ENCODE measurements around the gene ATP9B.
A peak's percentile ranks its signal among the peaks of the same experiment; 100 is the strongest.

The ATP9B gene, protein sequence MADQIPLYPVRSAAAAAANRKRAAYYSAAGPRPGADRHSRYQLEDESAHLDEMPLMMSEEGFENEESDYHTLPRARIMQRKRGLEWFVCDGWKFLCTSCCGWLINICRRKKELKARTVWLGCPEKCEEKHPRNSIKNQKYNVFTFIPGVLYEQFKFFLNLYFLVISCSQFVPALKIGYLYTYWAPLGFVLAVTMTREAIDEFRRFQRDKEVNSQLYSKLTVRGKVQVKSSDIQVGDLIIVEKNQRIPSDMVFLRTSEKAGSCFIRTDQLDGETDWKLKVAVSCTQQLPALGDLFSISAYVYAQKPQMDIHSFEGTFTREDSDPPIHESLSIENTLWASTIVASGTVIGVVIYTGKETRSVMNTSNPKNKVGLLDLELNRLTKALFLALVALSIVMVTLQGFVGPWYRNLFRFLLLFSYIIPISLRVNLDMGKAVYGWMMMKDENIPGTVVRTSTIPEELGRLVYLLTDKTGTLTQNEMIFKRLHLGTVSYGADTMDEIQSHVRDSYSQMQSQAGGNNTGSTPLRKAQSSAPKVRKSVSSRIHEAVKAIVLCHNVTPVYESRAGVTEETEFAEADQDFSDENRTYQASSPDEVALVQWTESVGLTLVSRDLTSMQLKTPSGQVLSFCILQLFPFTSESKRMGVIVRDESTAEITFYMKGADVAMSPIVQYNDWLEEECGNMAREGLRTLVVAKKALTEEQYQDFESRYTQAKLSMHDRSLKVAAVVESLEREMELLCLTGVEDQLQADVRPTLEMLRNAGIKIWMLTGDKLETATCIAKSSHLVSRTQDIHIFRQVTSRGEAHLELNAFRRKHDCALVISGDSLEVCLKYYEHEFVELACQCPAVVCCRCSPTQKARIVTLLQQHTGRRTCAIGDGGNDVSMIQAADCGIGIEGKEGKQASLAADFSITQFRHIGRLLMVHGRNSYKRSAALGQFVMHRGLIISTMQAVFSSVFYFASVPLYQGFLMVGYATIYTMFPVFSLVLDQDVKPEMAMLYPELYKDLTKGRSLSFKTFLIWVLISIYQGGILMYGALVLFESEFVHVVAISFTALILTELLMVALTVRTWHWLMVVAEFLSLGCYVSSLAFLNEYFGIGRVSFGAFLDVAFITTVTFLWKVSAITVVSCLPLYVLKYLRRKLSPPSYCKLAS

DNA sequence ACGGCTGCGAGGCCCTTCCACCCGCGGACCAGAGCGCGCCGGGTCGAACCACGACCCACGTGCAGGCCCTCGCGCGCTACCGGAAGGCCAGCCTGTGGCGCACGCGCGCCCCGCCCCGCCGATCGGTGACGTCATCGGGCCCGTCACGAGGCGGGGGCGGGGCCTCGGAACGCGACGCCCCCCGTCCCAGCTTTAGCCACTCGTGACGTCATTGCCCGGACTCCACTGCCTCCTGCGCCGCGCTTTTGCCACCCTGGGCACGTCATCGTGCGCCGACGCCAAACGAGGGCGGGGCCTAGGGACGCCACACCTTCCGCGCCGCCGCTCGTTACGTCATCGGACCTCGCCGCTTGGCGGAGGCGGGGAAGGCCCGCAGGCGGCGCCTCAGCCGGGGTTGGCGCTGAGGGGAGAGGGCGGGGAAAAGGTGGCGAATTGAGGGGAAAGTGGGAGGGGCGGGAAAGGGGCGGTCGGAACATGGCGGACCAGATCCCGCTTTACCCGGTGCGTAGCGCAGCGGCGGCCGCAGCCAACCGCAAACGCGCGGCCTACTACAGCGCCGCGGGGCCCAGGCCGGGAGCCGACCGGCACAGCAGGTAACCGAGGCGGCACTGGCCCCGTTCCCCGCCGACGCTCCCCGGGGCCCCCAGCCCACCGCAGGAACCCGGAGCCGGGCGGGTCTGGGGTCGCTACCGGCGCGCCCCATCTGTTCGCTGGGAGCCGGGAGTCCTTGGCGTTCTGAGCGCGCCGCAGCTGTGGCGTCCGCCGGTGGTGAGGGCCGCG is at the start of gene ATP9B:
TSS of gene ATP9B (plus strand) at position 458 of the 780 bp plus-strand sequence. CDS start at position 475, 17 bp downstream.
- peak; percentile 84 for DNase-seq (ENCODE audit: low read depth)

DNA sequence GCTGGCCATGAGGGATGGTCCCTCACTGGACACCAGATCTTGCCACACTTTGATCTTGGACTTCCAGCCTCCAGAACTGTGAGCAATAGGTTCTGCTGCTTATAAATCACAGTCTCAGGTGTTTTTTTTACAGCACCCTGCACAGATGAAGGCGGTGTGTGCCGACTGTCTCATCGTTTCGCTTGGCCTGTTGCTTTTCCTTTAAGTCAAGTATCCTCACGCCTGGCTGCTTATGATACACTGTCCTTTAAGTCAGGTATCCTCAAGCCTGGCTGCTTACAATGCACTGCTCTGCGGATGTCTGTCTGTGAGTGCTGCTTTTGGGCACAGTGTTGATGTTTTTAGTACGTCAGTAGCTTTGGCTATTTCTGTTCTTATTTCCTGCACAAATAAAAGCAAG is 49.3 kb upstream of the ATP9B start:
- no peak for DNase-seq (ENCODE audit: low read depth)

DNA sequence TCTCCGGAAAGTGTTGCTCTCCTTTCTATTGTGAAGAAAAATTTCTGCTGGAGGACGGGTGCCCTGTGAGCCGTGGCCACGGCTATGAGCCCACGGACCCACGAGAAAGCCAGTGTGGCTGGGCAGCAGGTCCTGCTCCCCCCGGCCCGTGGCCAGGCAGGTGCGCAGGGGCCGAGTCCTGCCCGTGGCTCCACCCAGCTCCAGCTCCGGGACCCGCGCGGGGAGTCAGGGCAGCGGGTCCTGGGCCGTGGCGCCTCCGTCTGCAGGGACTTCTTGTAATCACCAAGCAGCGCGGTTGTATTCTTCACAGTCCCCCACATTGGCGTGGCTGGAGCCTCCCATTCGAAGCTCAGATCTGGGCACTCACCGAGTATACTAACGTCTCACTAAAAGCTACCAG is 46.6 kb upstream of the ATP9B start:
- DNase-seq (ENCODE audit: low read depth): no peak

DNA sequence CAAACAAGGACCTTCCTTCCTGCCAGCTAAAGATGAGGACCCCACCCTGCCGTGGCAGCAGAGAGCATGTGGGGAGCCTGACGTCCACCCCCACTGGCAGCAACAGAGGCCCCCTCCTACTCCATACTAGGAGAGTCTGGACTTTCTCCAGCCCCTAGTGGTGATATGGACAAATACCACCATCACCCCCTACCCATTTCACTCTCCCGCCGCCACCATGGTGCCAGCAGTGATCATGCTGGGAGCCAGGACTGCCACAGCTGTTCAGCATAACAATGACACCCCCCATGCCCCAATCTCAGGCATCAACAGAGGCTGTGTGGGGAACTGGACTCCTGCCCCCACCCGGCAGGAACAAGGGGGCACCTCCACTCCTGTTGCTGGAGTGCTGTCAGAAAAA is 42.7 kb upstream of the ATP9B start:
- no peak for DNase-seq (ENCODE audit: low read depth)

DNA sequence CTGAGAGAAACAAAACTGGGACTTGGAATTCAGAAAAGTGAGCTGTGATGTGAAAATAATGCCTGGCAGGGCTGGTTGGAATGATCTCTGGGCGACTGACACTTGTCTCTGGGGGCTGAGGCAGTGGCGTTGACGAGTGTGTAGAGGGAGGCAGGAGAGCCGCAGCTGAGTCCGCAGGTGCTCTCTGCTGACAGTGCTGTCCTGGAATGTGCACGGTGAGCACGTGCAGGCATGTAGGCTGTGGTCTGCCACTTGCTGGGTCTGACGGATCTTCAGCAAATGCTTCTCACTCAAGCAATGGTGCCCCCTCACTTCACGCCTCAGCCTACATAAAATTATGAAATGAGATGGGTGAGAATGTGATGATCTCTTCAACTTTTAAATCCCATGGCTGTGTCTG is 38.5 kb upstream of the ATP9B start:
- DNase-seq (ENCODE audit: low read depth): no peak

DNA sequence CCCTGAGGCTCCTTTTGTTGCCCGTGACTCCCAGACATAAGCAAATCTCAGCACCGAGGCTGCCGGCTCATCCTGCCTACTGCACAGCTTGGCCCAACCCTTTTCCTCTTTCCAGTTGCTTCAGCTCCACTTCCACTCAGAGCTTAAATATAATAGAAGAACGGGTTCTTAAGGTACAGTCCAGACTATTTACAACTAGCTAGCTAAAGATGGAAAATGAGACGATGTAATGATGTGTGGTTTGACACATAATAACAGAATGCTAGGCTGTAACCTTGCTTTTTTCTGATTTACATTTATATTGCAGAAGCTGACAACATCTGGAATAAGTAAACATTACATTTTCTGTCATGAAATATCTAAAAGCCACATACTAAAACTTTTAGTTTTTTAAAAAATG is 26.9 kb upstream of the ATP9B start:
- no peak for DNase-seq (ENCODE audit: low read depth)

DNA sequence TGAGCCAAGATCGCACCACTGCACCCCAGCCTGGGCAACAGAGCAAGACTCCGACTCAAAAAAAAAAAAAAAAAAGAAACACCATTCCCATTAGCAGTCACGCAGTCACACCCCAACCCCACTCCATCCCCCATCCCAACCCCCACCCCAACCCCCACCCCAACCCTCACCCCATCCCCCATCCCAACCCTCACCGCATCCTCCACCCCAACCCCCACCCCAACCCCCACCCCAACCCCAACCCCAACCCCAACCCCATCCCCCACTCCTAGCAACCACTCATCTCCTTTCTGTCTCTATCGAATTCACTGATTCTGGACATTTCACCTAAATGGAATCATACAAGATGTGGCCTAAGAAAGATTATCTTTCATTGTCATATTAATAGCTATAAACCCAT is 25.9 kb upstream of the ATP9B start:
- DNase-seq (ENCODE audit: low read depth): no peak

DNA sequence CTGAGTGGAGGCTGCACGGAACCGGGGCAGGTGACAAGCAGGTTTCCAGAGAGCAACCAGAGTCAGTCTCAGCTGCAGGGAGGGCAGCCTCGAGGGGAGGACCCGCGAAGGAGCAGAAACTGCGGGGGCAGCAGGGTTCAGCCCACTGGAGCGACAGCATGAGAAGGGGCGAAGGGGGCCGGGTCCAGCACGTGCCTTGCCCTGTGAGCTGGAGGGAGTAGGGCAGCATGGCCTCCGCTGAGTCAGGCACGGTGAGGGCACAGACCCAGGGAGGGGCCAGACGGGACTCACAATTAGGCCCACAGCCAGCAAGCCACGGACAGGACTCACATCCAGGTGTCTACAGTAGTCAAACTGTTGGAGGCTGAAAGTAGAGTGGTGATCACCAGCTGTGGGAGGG is 22.7 kb upstream of the ATP9B start:
- no peak for DNase-seq (ENCODE audit: low read depth)

DNA sequence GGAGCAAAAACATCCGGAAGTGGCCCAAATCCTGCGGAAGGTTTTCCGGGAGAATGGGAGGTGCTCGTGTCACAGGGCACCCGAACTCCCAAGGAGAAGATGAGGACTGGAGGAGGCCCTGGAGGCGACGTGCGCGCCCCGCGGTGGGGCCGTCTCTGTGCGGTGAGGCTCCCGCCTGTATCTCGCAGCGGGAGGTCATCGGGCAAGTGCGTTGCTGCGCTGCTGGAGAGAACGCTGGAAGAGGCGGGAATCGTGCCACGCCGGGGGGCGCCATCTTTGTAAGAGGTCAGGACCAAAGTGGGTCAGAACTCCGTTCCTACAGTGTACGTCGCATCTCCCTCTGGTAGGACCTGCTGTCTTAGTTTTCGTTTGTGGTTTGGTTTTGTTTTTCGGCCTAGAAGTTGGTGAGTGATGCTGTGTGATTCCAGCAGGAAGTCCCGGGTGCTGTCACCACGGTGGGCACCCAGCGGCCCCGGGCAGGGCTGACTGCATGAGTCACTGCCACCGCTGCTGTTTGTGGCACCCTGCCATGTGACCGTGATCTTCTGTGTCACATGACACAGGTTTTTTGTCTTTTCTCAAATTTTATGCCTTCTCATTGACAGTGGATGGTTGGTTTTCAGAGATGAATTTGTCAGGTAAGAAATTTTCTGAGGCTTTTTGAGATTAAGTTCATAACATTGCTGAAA is 21.5 kb upstream of the ATP9B start:
- DNase-seq (ENCODE audit: low read depth): no peak

DNA sequence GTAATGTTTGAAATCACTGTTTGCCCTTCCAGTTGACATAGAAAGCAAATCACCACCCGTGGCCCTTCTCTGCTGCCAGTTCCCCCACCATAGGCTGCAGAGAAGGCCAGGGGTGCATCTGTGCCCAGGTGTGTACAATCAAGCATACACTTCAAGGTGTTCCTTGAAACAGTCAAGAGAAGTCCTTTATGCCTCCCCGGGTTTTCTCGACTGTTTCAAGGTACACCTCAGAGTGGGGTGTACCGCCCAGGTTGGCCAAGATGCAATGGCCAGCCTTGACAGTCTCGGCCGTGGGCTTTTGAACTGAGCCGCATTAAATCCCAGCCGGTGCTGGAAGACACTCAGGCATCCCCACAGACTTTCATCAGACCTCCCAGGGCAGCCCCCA is 21.0 kb upstream of the ATP9B start:
- no peak for DNase-seq (ENCODE audit: low read depth)

DNA sequence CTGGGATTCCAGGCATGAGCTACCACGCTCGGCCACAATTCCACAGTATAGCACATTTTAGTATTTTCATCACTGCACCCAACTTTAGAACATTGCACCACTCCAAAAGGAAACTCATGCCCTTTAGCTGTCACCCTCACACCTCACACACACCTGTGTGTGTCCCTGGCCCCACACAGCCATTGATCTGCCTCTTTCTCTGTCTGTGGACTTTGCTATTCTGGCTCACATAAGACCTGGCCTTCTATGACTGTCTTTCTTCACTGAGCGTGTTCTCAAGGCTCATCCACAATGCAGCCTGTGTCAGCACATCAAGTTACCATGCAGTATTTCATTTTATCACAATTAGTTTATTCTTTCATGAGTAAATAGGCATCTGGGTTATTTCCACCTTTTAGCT is 19.7 kb upstream of the ATP9B start:
- no peak for DNase-seq (ENCODE audit: low read depth)

DNA sequence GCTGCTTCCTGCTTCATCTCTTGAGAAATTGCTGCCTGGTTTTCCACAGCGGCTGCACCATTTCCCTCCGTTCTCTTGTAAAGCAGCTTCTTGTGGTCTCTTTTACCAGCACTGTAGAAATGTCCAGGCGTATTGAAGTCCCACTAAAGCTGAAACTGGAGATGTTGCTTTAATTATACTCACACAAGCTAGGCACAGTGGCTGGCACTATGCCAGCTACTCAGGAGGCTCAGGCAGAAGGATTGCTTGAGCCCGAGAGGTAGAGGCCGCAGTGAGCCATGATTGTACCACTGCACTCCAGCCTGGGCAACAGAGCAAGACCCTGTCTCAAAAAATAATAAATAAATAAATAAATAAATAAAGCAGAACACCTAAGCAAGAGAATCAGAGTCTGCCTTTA is 19.2 kb upstream of the ATP9B start:
- no peak for DNase-seq (ENCODE audit: low read depth)

DNA sequence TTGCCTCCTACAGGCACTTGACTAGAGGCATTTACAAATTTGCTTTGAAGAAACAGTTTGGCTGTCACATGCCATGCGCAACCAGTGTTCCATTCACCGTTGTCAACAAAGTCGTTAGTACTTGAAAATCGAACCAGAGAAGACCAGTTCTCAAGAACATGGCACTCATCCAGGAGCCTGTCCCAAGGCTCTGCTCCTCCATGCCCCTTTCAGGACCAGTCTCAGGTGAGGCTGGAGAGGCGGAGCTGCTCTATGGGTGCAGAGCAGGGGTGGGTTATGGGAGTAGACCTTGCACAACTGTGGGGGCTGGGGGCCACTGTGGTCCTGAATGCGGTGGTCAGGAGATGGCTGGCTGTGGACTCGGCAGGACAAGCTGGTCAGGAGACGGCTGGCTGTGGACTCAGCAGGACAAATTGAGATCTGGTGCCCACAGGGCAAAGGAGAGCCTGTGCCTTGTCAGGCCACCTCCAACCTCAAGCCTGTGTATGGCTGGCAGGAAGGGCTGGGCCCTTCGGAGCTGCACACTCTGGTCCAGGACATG is 12.3 kb upstream of the ATP9B start:
- no peak for DNase-seq (ENCODE audit: low read depth)

DNA sequence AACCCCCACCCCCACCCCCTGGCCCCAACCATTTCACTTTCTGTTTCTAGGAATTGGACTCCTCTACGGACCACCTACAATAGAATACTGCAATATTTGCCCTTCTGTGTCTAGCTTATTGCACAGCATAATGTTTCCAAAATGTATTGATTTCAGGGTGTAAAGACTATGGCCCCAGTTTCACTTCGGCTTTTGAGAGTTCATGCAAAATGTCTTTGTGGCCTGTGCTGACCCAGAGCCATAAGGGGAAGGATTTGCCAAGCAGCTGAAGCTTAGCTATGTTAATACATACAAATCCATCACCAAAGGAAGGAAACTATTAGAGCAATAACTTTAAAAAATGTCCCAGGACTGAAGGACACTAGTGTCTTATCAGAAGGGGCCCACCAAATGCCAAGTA is 11.2 kb upstream of the ATP9B start:
- DNase-seq (ENCODE audit: low read depth): no peak

DNA sequence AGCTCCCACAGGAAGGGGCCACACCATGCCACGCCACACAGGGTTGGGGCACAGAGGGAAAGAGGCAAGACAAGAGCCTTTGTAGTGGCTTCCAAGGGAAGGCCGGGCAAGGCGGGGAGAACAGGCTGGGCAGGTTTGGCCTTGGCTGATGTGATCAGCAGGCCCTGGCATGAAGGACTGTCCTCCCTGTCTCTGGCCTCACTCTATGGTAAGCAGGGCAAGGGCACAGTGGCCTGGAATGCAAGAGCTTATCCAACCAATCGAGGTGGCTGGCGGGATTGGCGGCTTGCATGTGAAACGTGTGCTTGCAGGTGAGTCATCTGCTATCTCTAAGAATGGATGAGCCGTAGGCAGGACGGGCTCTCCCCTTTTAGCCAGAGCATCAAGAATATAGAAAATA is 6.4 kb upstream of the ATP9B start:
- DNase-seq (ENCODE audit: low read depth): no peak

DNA sequence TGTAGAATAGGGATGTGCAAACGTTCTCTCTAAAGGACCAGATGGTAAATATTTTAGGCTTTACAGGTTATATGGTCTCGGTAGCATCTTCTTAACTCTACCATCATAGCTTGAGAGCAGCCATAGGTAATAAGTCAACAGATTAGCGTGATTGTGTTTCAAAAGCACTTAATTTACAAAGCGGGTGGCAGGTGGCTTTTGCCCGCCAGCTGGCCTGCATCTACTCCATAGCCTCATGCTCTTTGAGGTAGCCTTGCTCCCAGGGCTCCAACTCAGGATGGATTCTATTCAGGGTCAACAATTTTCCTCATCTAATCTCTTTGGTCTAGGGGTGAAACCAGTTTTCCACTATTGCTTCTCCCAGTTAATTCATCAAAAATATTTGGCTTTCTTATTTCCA is 5.0 kb upstream of the ATP9B start:
- no peak for DNase-seq (ENCODE audit: low read depth)

DNA sequence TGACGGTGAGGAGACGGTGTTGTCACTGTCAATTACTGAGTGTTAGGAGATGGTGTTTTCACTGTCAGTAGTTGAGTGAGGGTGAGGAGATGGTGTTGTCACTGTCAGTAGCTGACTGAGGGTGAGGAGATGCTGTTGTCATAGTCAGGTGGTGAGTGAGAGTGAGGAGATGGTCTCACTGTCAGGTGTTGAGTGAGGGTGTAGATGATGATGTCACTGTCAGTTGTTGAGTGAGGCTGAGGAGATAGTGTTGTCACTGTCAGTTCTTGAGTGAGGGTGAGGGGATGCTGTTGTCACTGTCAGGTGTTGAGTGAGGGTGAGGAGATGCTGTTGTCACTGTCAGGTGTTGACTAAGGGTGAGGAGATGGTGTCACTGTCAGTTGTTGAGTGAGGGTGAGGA is 3.4 kb upstream of the ATP9B start:
- DNase-seq (ENCODE audit: low read depth): no peak

DNA sequence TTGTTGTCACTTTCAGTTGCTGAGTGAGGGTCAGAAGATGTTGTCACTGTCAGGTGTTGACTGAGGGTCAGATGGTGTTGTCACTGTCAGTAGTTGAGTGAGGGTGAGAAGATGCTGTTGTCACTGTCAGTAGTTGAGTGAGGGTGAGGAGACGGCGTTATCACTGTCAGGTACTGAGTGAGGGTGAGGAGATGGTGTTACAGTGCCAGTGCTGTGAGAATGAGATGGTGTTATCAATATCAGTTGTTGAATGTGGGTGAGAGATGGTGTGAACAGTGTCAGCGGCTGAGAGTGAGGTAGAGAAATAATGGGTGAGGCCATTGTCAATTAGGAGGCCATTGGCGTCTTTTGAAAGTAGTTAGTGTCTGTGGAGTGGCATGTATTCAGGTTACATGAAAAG is 1.6 kb upstream of the ATP9B start:
- no peak for DNase-seq (ENCODE audit: low read depth)

DNA sequence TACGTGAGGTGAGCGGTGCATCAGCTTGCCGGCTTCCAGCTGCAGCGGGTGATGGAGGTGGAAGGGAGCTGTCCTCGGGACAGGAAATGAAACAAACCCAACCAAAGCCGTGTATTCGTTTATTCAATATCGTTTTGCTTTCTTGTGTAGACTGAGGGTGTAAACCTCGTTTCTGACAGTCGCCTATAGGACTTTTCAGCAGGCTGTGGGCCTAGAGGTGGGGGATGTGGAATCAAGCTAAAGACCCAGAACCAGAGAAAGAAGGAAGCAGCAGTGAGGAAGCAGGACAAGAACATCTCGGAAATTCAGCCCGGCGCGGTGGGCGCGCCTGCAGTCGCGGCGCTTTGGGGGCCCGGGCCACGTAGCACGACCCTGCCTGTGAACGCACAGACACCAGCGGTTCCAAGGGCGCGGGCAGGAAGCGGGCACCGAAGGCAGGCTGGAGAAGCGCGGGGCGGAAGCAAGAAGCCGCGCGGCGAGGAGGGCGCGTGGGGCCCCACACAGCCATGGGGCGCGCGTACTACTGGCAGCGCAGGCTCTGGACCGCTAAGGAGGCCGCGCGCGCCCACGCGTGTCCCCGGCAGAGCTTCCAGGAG is 755 bp upstream of the ATP9B start:
- DNase-seq (ENCODE audit: low read depth): no peak

DNA sequence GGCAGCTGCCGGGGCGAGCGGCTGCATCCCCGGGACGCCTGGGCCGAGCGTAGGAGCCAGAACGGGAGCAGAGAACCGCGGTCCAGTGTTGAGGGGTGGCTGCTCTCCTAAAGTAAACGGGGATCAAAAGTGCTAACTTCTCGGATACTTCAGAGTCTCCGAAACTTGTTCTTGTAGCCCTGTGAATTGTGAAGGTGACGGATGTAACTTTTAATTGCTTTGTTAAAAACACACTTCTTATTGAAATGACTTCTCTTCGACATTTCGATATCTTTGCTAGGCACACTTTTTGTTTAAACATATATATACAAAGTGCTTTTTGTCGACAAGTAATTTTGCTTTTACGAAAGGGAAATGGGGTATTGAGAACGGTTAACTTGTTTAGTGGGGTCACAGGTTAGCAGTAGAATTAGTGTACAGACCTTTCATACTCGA is 540 bp downstream of the ATP9B start:
- no peak for DNase-seq (ENCODE audit: low read depth)

DNA sequence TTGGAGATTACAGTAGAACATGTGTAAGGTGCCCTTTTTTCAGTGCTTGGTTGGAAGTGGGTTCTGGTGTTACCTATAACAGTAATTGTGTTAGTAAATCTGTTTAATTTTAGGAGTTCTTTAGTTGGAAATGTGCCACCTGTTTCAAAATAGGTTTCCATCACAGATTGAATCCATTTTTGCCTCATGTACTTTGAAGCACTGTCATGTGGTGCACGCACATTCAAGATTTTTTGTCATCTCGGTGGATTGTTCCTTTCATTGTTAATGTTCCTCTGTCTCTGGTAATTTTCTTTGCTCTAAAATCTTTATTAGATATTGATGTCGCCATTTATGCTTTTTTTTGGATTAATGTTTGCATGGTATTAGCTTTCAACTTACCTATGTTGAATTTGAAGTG is 1.3 kb downstream of the ATP9B start:
- no peak for DNase-seq (ENCODE audit: low read depth)
